Loucy (cell line): Measurements from ENCODE around the gene SORL1-AS1.
"Not testable (repeated sequence)": the region's sequence is repeated elsewhere in the genome, so short reads cannot be mapped to it uniquely, and the experiment has no call there.

Source experiments
- CTCF ChIP-seq: fragments of 200-600 bp; sonication (generic); conservative IDR thresholded peaks from 2 replicates; pipeline ENCODE4 v1.5.1; 2014; ENCODE audit warnings: mild to moderate bottlenecking, antibody characterized with exemption, low read length
- EZH2phosphoT487 ChIP-seq: fragments of 200-600 bp; IDR thresholded peaks from 2 replicates; pipeline ENCODE4 v1.6.1; 2018; ENCODE audit warnings: antibody characterized with exemption, mild to moderate bottlenecking, moderate library complexity, borderline replicate concordance

DNA sequence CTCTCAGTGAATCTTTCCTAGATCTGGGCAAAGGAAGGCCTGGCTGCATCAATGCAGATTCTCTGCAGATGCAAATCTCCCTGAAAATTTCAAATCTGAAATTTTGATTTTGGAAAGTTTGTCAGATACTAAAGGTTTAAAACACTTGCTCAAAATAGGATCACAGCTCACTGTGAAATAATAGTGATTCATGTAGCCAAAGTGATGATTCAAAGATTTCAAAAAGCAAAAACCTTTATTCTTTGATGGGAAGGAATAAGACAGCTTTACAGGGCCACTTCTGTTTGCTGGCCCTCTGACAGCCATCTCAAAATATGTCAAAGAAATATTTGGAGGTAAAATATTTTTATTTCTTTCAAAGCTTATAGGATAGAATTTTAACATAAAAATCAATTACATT is 41.4 kb downstream of the SORL1-AS1 start:
- TF ChIP-seq CTCF, EZH2phosphoT487: not testable (repeated sequence)
